H1 (cell line): ENCODE data around the gene HTR5A. TPM values are rescaled to one million over a fixed set of nuclear protein-coding genes. Genes with fewer than 3 reads are reported as not detected.

ENCODE experiments used
- CTCF ChIA-PET: fragments of 300-600 bp; sonication (Branson Sonifier 250); formaldehyde crosslinking; loops from one replicate; lab custom pipeline; 2021; ENCODE audit not compliant: partially characterized antibody; lab: Charles Lee
- POLR2A ChIA-PET: fragments of 300-600 bp; sonication (Branson Sonifier 250); formaldehyde crosslinking; loops from one replicate; lab custom pipeline; 2021; ENCODE audit warnings: inconsistent platforms; ENCODE audit not compliant: partially characterized antibody; lab: Charles Lee
- DNase-seq, 2 experiments: peaks; one replicate each; pipeline versions ENCODE4 v3.0.0 to v3.0.0-alpha.2; 2010 to 2022; ENCODE audit warnings: low spot score in 2 of 2, low read depth in 1 of 2, mixed read lengths in 1 of 2
- FAIRE-seq: peaks from 2 replicates; lab custom pipeline; 2011; peaks lifted over from hg19 to GRCh38; lab: Jason Lieb, UNC
- H2AFZ ChIP-seq: 2 replicates; pipeline ENCODE4 v1.8.1; 2012; ENCODE audit warnings: low read length, inconsistent platforms
- H2AK5ac ChIP-seq: 2 replicates; pipeline ENCODE4 v1.6.1; 2013; ENCODE audit warnings: low read depth, low read length
- H2BK120ac ChIP-seq: replicated peaks from 2 replicates; pipeline ENCODE3; 2013; ENCODE audit warnings: low read depth, low read length, inconsistent platforms
- H2BK12ac ChIP-seq: 2 replicates; pipeline ENCODE4 v1.6.1; 2013; ENCODE audit warnings: low read depth, low read length
- H2BK15ac ChIP-seq: 2 replicates; pipeline ENCODE4 v1.6.1; 2013; ENCODE audit warnings: low read length
- H2BK20ac ChIP-seq: 2 replicates; pipeline ENCODE4 v1.6.1; 2013; ENCODE audit warnings: low read length
- H2BK5ac ChIP-seq: 2 replicates; pipeline ENCODE4 v1.6.1; 2013; ENCODE audit warnings: low read depth, low read length
- H3K14ac ChIP-seq: 2 replicates; pipeline ENCODE4 v1.6.1; 2013; ENCODE audit warnings: inconsistent platforms; ENCODE audit not compliant: insufficient read length
- H3K18ac ChIP-seq: 2 replicates; pipeline ENCODE4 v1.6.1; 2013; ENCODE audit warnings: low read length; ENCODE audit errors: extremely low read depth
- H3K23ac ChIP-seq: 2 replicates; pipeline ENCODE4 v1.6.1; 2013; ENCODE audit warnings: inconsistent platforms; ENCODE audit not compliant: insufficient read length
- H3K23me2 ChIP-seq: 2 replicates; pipeline ENCODE4 v1.6.1; 2013; ENCODE audit warnings: low read depth, low read length
- H3K27ac ChIP-seq: 2 replicates; pipeline ENCODE4 v1.6.1; 2011; ENCODE audit warnings: low read depth, low read length, inconsistent platforms
- H3K27me3 ChIP-seq, 4 experiments: replicated peaks in 1 of 4; 1 replicate in 1 of 4; 2 replicates in 3 of 4; pipeline versions ENCODE4 v1.6.1 to v1.8.1; 2011 to 2013; ENCODE audit warnings: low read length in 3 of 4, mild to moderate bottlenecking in 3 of 4, inconsistent platforms in 2 of 4, mixed read lengths in 2 of 4, moderate library complexity in 1 of 4; ENCODE audit not compliant: control insufficient read depth in 3 of 4, insufficient read depth in 3 of 4; ENCODE audit errors: extremely low read depth in 1 of 4
- H3K36me3 ChIP-seq, 4 experiments: 2 replicates each; pipeline versions ENCODE4 v1.6.1 to v1.8.1; 2011 to 2013; ENCODE audit warnings: mild to moderate bottlenecking in 4 of 4, low read length in 3 of 4, moderate library complexity in 2 of 4, control low read depth in 1 of 4, inconsistent platforms in 1 of 4; ENCODE audit not compliant: insufficient read depth in 4 of 4, control insufficient read depth in 2 of 4
- H3K4ac ChIP-seq: replicated peaks from 2 replicates; pipeline ENCODE3; 2013; ENCODE audit warnings: low read length, low read depth, mixed read lengths, inconsistent platforms; ENCODE audit not compliant: insufficient read length
- H3K4me1 ChIP-seq, 4 experiments: replicated peaks in 1 of 4; 1 replicate in 1 of 4; 2 replicates in 3 of 4; pipeline versions ENCODE4 v1.6.1 to v1.8.1; 2011 to 2013; ENCODE audit warnings: low read length in 3 of 4, inconsistent platforms in 2 of 4, mixed read lengths in 1 of 4; ENCODE audit not compliant: insufficient read depth in 4 of 4, control insufficient read depth in 3 of 4
- H3K4me2 ChIP-seq, 2 experiments: 2 replicates each; pipeline versions ENCODE4 v1.6.1 to v1.8.1; 2011 to 2013; ENCODE audit warnings: low read depth in 2 of 2, low read length in 2 of 2, control low read depth in 1 of 2, inconsistent platforms in 1 of 2, mild to moderate bottlenecking in 1 of 2; ENCODE audit not compliant: insufficient read depth in 1 of 2
- H3K4me3 ChIP-seq, 4 experiments: fragments of 200-600, 300-600 bp in 1 of 4; sonication (generic), shearing (Covaris generic), sonication (Bioruptor Twin) in 1 of 4; 2 replicates each; pipeline versions ENCODE4 v1.5.1 to v1.8.1; 2011 to 2016; ENCODE audit warnings: low read length in 4 of 4, low read depth in 3 of 4, control low read depth in 2 of 4, inconsistent platforms in 2 of 4, mild to moderate bottlenecking in 2 of 4, mixed read lengths in 1 of 4, moderate library complexity in 1 of 4; ENCODE audit not compliant: insufficient read depth in 2 of 4; ENCODE audit errors: extremely low read depth in 1 of 4
- H3K56ac ChIP-seq: replicated peaks from 2 replicates; pipeline ENCODE3; 2013; ENCODE audit warnings: low read depth, mild to moderate bottlenecking, mixed read lengths, low read length, inconsistent platforms; ENCODE audit not compliant: insufficient read length
- H3K79me1 ChIP-seq: 2 replicates; pipeline ENCODE4 v1.6.1; 2013; ENCODE audit warnings: low read depth, low read length, control low read depth
- H3K79me2 ChIP-seq, 2 experiments: 2 replicates each; pipeline versions ENCODE4 v1.6.1 to v1.8.1; 2012 to 2013; ENCODE audit warnings: low read length in 2 of 2, mild to moderate bottlenecking in 2 of 2, inconsistent platforms in 1 of 2; ENCODE audit not compliant: insufficient read depth in 2 of 2, control insufficient read depth in 1 of 2
- H3K9ac ChIP-seq, 4 experiments: replicated peaks in 1 of 4; 1 replicate in 1 of 4; 2 replicates in 3 of 4; pipeline versions ENCODE4 v1.6.1 to v1.8.1; 2011 to 2013; ENCODE audit warnings: low read depth in 3 of 4, low read length in 3 of 4, control low read depth in 2 of 4, mild to moderate bottlenecking in 2 of 4, moderate library complexity in 2 of 4, inconsistent platforms in 1 of 4; ENCODE audit errors: extremely low read depth in 1 of 4
- H3K9me3 ChIP-seq, 2 experiments: 2 replicates each; pipeline versions ENCODE4 v1.6.1 to v1.8.1; 2012 to 2013; ENCODE audit warnings: mild to moderate bottlenecking in 2 of 2, moderate library complexity in 2 of 2, control low read depth in 1 of 2, inconsistent platforms in 1 of 2, low read depth in 1 of 2, low read length in 1 of 2, mixed read lengths in 1 of 2; ENCODE audit not compliant: insufficient read depth in 2 of 2
- H4K20me1 ChIP-seq, 2 experiments: replicated peaks in 1 of 2; 2 replicates each; pipeline versions ENCODE3 to v1.8.1; 2011 to 2013; ENCODE audit warnings: inconsistent platforms in 2 of 2, low read length in 2 of 2, mild to moderate bottlenecking in 1 of 2; ENCODE audit not compliant: insufficient read depth in 2 of 2, control insufficient read depth in 1 of 2
- H4K5ac ChIP-seq: 2 replicates; pipeline ENCODE4 v1.6.1; 2013; ENCODE audit warnings: low read length, low read depth, mixed read lengths, inconsistent platforms; ENCODE audit not compliant: insufficient read length
- H4K8ac ChIP-seq: 2 replicates; pipeline ENCODE4 v1.8.0; 2013; ENCODE audit warnings: mild to moderate bottlenecking, moderate library complexity, low read length, inconsistent platforms; ENCODE audit not compliant: insufficient read depth; ENCODE audit errors: extremely low read depth
- H4K91ac ChIP-seq: replicated peaks from 2 replicates; pipeline ENCODE3; 2013; ENCODE audit warnings: low read length, mixed read lengths, inconsistent platforms; ENCODE audit not compliant: insufficient read length
- CHD1 ChIP-seq: IDR thresholded peaks from 2 replicates; pipeline ENCODE4 v1.6.1; 2012; ENCODE audit warnings: low read depth, low read length, improper control_type of control experiment
- JUND ChIP-seq: IDR thresholded peaks from 2 replicates; pipeline ENCODE4 v1.6.1; 2011; ENCODE audit warnings: mild to moderate bottlenecking, improper control_type of control experiment, low read length
- NANOG ChIP-seq: IDR thresholded peaks from 2 replicates; pipeline ENCODE4 v1.6.1; 2011; ENCODE audit warnings: low read length, low read depth, mild to moderate bottlenecking, inconsistent platforms; ENCODE audit not compliant: insufficient read depth, poor library complexity, severe bottlenecking
- SAP30 ChIP-seq: fragments of 300-600 bp; sonication (generic); IDR thresholded peaks from 2 replicates; pipeline ENCODE4 v1.7.1; 2012; ENCODE audit warnings: low read length, moderate library complexity, mild to moderate bottlenecking, inconsistent platforms; ENCODE audit not compliant: insufficient read depth, insufficient replicate concordance
- WGBS, 2 experiments: shearing (Covaris generic) in 1 of 2; methylation state at CpG; one replicate each; pipeline versions ENCODE4 v1.1.6 to v1.1.7; 2013 to 2015; ENCODE audit warnings: low lambda C conversion rate in 2 of 2, mixed read lengths in 2 of 2, inconsistent platforms in 1 of 2, low coverage in 1 of 2, missing lambda C conversion rate in 1 of 2; ENCODE audit not compliant: insufficient replicate concordance in 2 of 2, insufficient coverage in 1 of 2, insufficient read length in 1 of 2; ENCODE audit errors: extremely low coverage in 1 of 2, missing lambda C conversion rate in 1 of 2; 5-methylcytosine and 5-hydroxymethylcytosine counted together
- polyA plus RNA-seq, 7 experiments: library from polyadenylated mRNA; depleted of rRNA in 3 of 7; stranded (reverse) in 5 of 7; unstranded in 2 of 7; fragments of >200 nt in 5 of 7; fragments of 200-250 nt in 2 of 7; gene quantifications; 1 replicate in 5 of 7; 2 replicates in 1 of 7; 4 replicates in 1 of 7; pipeline versions ENCODE4 v1.2.1 to v1.2.3, GENCODE V29; 2011 to 2013; ENCODE audit warnings: missing spikeins in 2 of 7, mixed read lengths in 2 of 7
- total RNA-seq: library from RNA; stranded (reverse); fragmentation: NEBNext Ultra II Directional; extraction: Animal tissue kit (Norgen Biotek cat#: 25700); gene quantifications from 2 replicates; pipeline ENCODE4 v1.2.1, GENCODE V29; 2021
- TF ChIP-seq, protein P1 (sequence below): IDR thresholded peaks from 2 replicates; pipeline ENCODE4 v1.6.1; 2011; ENCODE audit warnings: low read depth, mild to moderate bottlenecking, low read length; ENCODE audit not compliant: insufficient read depth

HTR5A gene
- total and polyA plus RNA-seq, 2 of the 8 experiments (the other 6 are each of a cell fraction or from before 2014, with no cell fraction given), result 0.02 TPM; not detected in 1

DNA sequence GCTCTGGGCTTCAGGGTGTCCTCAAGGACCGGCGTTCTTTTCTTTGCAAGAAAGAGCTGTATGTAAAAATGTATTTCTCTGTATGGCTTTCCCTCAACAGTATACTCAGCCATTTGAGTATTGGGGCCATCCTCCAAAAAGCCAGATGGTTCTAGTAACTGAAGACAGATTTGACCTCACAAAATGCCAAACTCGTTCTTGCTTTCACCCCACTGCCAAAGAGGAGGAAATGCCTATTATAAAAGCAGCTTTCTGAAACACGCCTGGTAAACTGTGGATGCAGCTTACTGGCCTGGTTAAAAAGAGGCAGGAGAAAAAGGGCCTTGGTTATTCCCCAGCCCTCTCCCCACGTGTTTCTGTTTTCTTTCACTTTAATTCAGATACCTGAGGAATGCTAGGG, 7.7 kb upstream of the HTR5A start:
- POLR2A ChIA-PET, result no interaction called here

More for the DNA sequence above, 7.7 kb upstream of the HTR5A start:
- Histone ChIP-seq H3K18ac (no peak overlapping the region), H2BK20ac (no peak overlapping the region), H3K27me3 (no peaks in the 10 kb centered on the region), H2AFZ (no peak overlapping the region), H3K4me2 (no peak overlapping the region), H3K56ac (no peak overlapping the region), H2BK15ac (no peak overlapping the region), H2BK120ac (no peak overlapping the region), H3K79me2 (no peaks in the 10 kb centered on the region), H3K36me3 (no peaks in the 10 kb centered on the region), H3K14ac (no peak overlapping the region), H3K4me3 (no peak overlapping the region), H3K9me3 (no peaks in the 10 kb centered on the region), H2AK5ac (no peak overlapping the region), H3K79me1 (no peaks in the 10 kb centered on the region), H3K4me1 (no peaks in the 10 kb centered on the region), H3K4ac (no peak overlapping the region), H2BK5ac (no peak overlapping the region), H4K8ac (no peak overlapping the region), H3K23ac (no peak overlapping the region), H3K27ac (no peak overlapping the region), H3K23me2 (no peaks in the 10 kb centered on the region), H4K5ac (no peak overlapping the region), H2BK12ac (no peak overlapping the region), H3K9ac (no peak overlapping the region), H4K20me1 (no peaks in the 10 kb centered on the region), H4K91ac (no peak overlapping the region)
- TF ChIP-seq CHD1 (no peak), NANOG (no peak), SAP30 (no peak), JUND (no peak)
- TF ChIP-seq, protein P1, sequence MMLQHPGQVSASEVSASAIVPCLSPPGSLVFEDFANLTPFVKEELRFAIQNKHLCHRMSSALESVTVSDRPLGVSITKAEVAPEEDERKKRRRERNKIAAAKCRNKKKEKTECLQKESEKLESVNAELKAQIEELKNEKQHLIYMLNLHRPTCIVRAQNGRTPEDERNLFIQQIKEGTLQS, result no peak
- no peak for DNase-seq
- CTCF ChIA-PET, result interaction anchor here (1.3 kb wide), 1 partner anchor 55 kb away, joined by 3 read pairs; no protein-coding TSS in a partner anchor
- WGBS, 2 experiments, result 59% methylated on average over 5 of the region's 5 CpGs; no CpG with 5 or more reads in 1 of the 2 experiments
- no peak for FAIRE-seq
